GM12892 (cell line): ENCODE measurements around the gene TMEM260.

ENCODE experiments used
- POLR2A ChIP-seq: IDR thresholded peaks from 2 replicates; pipeline ENCODE4 v1.6.1; 2011; ENCODE audit warnings: low read depth, low read length, control low read depth
- TAF1 ChIP-seq: IDR thresholded peaks from 2 replicates; pipeline ENCODE4 v1.6.1; 2011; ENCODE audit warnings: low read depth, mild to moderate bottlenecking, control low read depth, low read length, borderline replicate concordance

- no peak for TF ChIP-seq TAF1
- no peak for TF ChIP-seq POLR2A
Observed at GRCh38 chr14:56650048-56650447, 70.5 kb downstream of the TMEM260 start.
